Measurements from ENCODE around the gene ERBB4.
"Not testable (repeated sequence)": the region's sequence is repeated elsewhere in the genome, so short reads cannot be mapped to it uniquely, and the experiment has no call there.

ERBB4 gene

GRCh38 chr2:212484563-212485080 lies 54.0 kb downstream of the ERBB4 start:
- Histone ChIP-seq H3K27ac (no peak overlapping the region), H3K36me3 (no peaks in the 10 kb centered on the region), H3K4me1 (ENCODE audit: control insufficient read depth in 1 of 2, insufficient read depth in 1 of 2, low read depth in 1 of 2, low read length in 1 of 2) (no peaks in the 10 kb centered on the region), H3K27me3 (no peaks in the 10 kb centered on the region), H3K9me3 (no peaks in the 10 kb centered on the region), H3K4me3 (ENCODE audit: low read depth in 1 of 2, low read length in 1 of 2) (no peak overlapping the region)
- no peak for TF ChIP-seq CTCF (IDR thresholded peaks at IDR 0.05)

GRCh38 chr2:212480447-212480846 lies 58.2 kb downstream of the ERBB4 start:
- H3K36me3 ChIP-seq = no peaks in the 10 kb centered on the region
- H3K27ac ChIP-seq = no peak overlapping the region
- TF ChIP-seq CTCF (IDR thresholded peaks at IDR 0.05) = no peak
- H3K27me3 ChIP-seq = no peaks in the 10 kb centered on the region
- H3K4me1 ChIP-seq (ENCODE audit: control insufficient read depth in 1 of 2, insufficient read depth in 1 of 2, low read depth in 1 of 2, low read length in 1 of 2) = no peaks in the 10 kb centered on the region
- H3K9me3 ChIP-seq = no peaks in the 10 kb centered on the region
- H3K4me3 ChIP-seq (ENCODE audit: low read depth in 1 of 2, low read length in 1 of 2) = no peak overlapping the region

- no peaks in the 10 kb centered on the region for H3K27me3 ChIP-seq
- H3K27ac ChIP-seq = no peak overlapping the region
- H3K9me3 ChIP-seq = no peaks in the 10 kb centered on the region
- H3K4me1 ChIP-seq (ENCODE audit: control insufficient read depth in 1 of 2, insufficient read depth in 1 of 2, low read depth in 1 of 2, low read length in 1 of 2) = no peaks in the 10 kb centered on the region
- no peak for TF ChIP-seq CTCF (IDR thresholded peaks at IDR 0.05)
- H3K36me3 ChIP-seq = no peaks in the 10 kb centered on the region
- no peak overlapping the region for H3K4me3 ChIP-seq (ENCODE audit: low read depth in 1 of 2, low read length in 1 of 2)
Measured at GRCh38 chr2:212477571-212477970, 61.0 kb downstream of the ERBB4 start.

- H3K4me3 ChIP-seq (ENCODE audit: low read depth in 1 of 2, low read length in 1 of 2) = no peak overlapping the region
- H3K4me1 ChIP-seq (ENCODE audit: control insufficient read depth in 1 of 2, insufficient read depth in 1 of 2, low read depth in 1 of 2, low read length in 1 of 2) = no peaks in the 10 kb centered on the region
- TF ChIP-seq CTCF (IDR thresholded peaks at IDR 0.05) = no peak
- H3K27ac ChIP-seq = no peak overlapping the region
- no peaks in the 10 kb centered on the region for H3K9me3 ChIP-seq
- no peaks in the 10 kb centered on the region for H3K27me3 ChIP-seq
- H3K36me3 ChIP-seq = no peaks in the 10 kb centered on the region
Measured at GRCh38 chr2:212473211-212473610, 65.4 kb downstream of the ERBB4 start.

- H3K4me3 ChIP-seq (ENCODE audit: low read depth in 1 of 2, low read length in 1 of 2); H3K27ac ChIP-seq; H3K27me3 ChIP-seq; H3K36me3 ChIP-seq; H3K9me3 ChIP-seq; H3K4me1 ChIP-seq (ENCODE audit: control insufficient read depth in 1 of 2, insufficient read depth in 1 of 2, low read depth in 1 of 2, low read length in 1 of 2): not testable (repeated sequence)
Measured at GRCh38 chr2:212467551-212467950, 71.1 kb downstream of the ERBB4 start.

- H3K4me3 ChIP-seq (ENCODE audit: low read depth in 1 of 2, low read length in 1 of 2) = no peak overlapping the region
Measured at GRCh38 chr2:212465456-212465855, 73.1 kb downstream of the ERBB4 start.

GRCh38 chr2:212461708-212462107 lies 76.9 kb downstream of the ERBB4 start:
- not testable (repeated sequence) for H3K9me3 ChIP-seq; H3K36me3 ChIP-seq; H3K27me3 ChIP-seq; H3K27ac ChIP-seq; H3K4me3 ChIP-seq (ENCODE audit: low read depth in 1 of 2, low read length in 1 of 2); H3K4me1 ChIP-seq (ENCODE audit: control insufficient read depth in 1 of 2, insufficient read depth in 1 of 2, low read depth in 1 of 2, low read length in 1 of 2)

More at GRCh38 chr2:212465456-212465855, 73.1 kb downstream of the ERBB4 start:
- Histone ChIP-seq H3K27me3 (no peaks in the 10 kb centered on the region), H3K36me3 (no peaks in the 10 kb centered on the region), H3K4me1 (ENCODE audit: control insufficient read depth in 1 of 2, insufficient read depth in 1 of 2, low read depth in 1 of 2, low read length in 1 of 2) (no peaks in the 10 kb centered on the region), H3K27ac (no peak overlapping the region), H3K9me3 (no peaks in the 10 kb centered on the region)
- no peak for TF ChIP-seq CTCF (IDR thresholded peaks at IDR 0.05)
